ENCODE measurements around the gene HIBADH.

DNA sequence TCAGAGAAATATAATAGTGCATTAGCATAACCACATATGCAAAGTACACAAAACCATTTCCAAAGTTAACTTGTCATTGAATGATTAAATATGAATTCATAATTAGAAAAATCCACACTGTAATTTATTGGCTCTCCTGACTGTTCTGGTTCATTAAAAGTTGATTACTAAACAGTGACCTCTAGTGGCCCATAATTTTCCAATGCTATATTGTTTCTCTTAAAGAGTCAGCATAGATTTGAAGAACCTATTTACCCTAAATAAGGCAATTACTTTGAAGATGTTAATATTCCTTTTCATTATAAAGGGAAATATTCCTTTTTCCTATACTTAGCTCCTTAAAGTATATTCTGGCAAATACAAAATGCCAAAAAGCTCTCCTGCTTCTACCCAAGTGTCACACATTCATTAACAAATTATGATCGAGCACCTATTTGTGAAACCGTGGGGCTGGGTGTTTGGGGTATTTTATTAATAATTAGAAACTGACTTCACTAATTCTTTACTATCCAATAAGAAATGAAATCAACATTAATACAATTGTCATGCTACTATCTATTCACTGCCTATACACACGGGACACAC is 86.2 kb downstream of the HIBADH start:
- TF ChIP-seq CTCF (IDR thresholded peaks at IDR 0.05; ENCODE audit: extremely low read depth in 1 of 2, insufficient read depth in 1 of 2, low read depth in 1 of 2, low read length in 2 of 2) (peak; percentile 22 to 26), POLR2AphosphoS5 (IDR thresholded peaks at IDR 0.05; ENCODE audit: insufficient read depth, low read depth, low read length) (no peak), MYC (IDR thresholded peaks at IDR 0.05; ENCODE audit: low read depth, low read length) (no peak)

Measured in endothelial cell of umbilical vein (primary cell).